PC-9 (cell line): ENCODE data around the gene ABLIM1. TPM values are rescaled to one million over a fixed set of nuclear protein-coding genes. Genes with fewer than 3 reads are reported as not detected.

Experiments used
- BruUV-seq: library from RNA; stranded (reverse); fragments of 400-500 nt; replicated peaks from 2 replicates; lab custom pipeline; 2021; lab: Mats Ljungman, UMichigan
- CTCF ChIA-PET: fragments of 300-600 bp; sonication (Branson Sonifier 250); formaldehyde crosslinking; loops from one replicate; lab custom pipeline; 2022; ENCODE audit warnings: antibody characterized with exemption; lab: Charles Lee
- POLR2A ChIA-PET: fragments of 300-600 bp; sonication (Branson Sonifier 250); formaldehyde crosslinking; loops from one replicate; lab custom pipeline; 2022; ENCODE audit warnings: antibody characterized with exemption; ENCODE audit not compliant: unreplicated experiment; lab: Charles Lee
- DNase-seq, 2 experiments: peaks; one replicate each; pipeline versions ENCODE4 v3.0.0 to v3.0.0-alpha.2; 2015 to 2022; ENCODE audit warnings: mixed read lengths in 1 of 2
- H2AFZ ChIP-seq: fragments of 200-600 bp; sonication (generic); 2 replicates; pipeline ENCODE4 v1.8.1; 2017; ENCODE audit warnings: antibody characterized with exemption
- H3F3A ChIP-seq: fragments of 200-600 bp; sonication (generic); 2 replicates; pipeline ENCODE4 v1.8.1; 2017; ENCODE audit warnings: antibody characterized with exemption, mild to moderate bottlenecking, low read depth; ENCODE audit not compliant: insufficient read depth
- H3K27ac ChIP-seq: fragments of 200-600 bp; sonication (generic); 2 replicates; pipeline ENCODE4 v1.6.1; 2016; ENCODE audit warnings: mixed run types
- H3K27me3 ChIP-seq: fragments of 200-600 bp; sonication (generic); 2 replicates; pipeline ENCODE4 v1.6.1; 2016; ENCODE audit warnings: low read depth, mixed run types; ENCODE audit not compliant: insufficient read depth
- H3K36me3 ChIP-seq: fragments of 200-600 bp; sonication (generic); 2 replicates; pipeline ENCODE4 v1.6.1; 2016; ENCODE audit warnings: low read depth, mixed run types
- H3K4me1 ChIP-seq: fragments of 200-600 bp; sonication (generic); replicated peaks from 2 replicates; pipeline ENCODE4 v1.6.1; 2016; ENCODE audit warnings: mixed run types; ENCODE audit not compliant: insufficient read depth
- H3K4me2 ChIP-seq: fragments of 200-600 bp; sonication (generic); 2 replicates; pipeline ENCODE4 v1.6.1; 2017; ENCODE audit warnings: mixed run types
- H3K4me3 ChIP-seq: fragments of 200-600 bp; sonication (generic); 2 replicates; pipeline ENCODE4 v1.6.1; 2016; ENCODE audit warnings: mixed run types
- H3K79me2 ChIP-seq: fragments of 200-600 bp; sonication (generic); 2 replicates; pipeline ENCODE4 v1.6.1; 2017; ENCODE audit warnings: low read depth, mixed run types
- H3K9me2 ChIP-seq: fragments of 200-600 bp; sonication (generic); 2 replicates; pipeline ENCODE4 v1.8.1; 2017; ENCODE audit warnings: mild to moderate bottlenecking; ENCODE audit not compliant: insufficient read depth
- H3K9me3 ChIP-seq: fragments of 200-600 bp; sonication (generic); 2 replicates; pipeline ENCODE4 v1.8.1; 2016; ENCODE audit warnings: low read depth; ENCODE audit not compliant: insufficient read depth
- H4K20me1 ChIP-seq: fragments of 200-600 bp; sonication (generic); 2 replicates; pipeline ENCODE4 v1.8.1; 2017; ENCODE audit not compliant: insufficient read depth
- EZH2 ChIP-seq: fragments of 200-600 bp; sonication (generic); IDR thresholded peaks from 2 replicates; pipeline ENCODE4 v1.8.0; 2017; ENCODE audit warnings: antibody characterized with exemption, low read depth
- intact Hi-C: fragments of 100-400 bp; cut with micrococcal nuclease; formaldehyde crosslinking; loops from one replicate; pipeline ENCODE4 v1.10.0; 2022; ENCODE audit not compliant: unreplicated experiment
- total RNA-seq: library from RNA; stranded (reverse); gene quantifications from 2 replicates; pipeline ENCODE4 v1.2.3, GENCODE V29; 2021
- TF ChIP-seq, protein P1 (sequence below): fragments of 200-600 bp; sonication (generic); conservative IDR thresholded peaks from 2 replicates; pipeline ENCODE4 v1.6.1; 2017; ENCODE audit warnings: mixed run types, antibody characterized with exemption, mild to moderate bottlenecking, moderate library complexity

The ABLIM1 gene
- total RNA-seq, 1 experiment from 2014 or later, result 68.7 TPM

DNA sequence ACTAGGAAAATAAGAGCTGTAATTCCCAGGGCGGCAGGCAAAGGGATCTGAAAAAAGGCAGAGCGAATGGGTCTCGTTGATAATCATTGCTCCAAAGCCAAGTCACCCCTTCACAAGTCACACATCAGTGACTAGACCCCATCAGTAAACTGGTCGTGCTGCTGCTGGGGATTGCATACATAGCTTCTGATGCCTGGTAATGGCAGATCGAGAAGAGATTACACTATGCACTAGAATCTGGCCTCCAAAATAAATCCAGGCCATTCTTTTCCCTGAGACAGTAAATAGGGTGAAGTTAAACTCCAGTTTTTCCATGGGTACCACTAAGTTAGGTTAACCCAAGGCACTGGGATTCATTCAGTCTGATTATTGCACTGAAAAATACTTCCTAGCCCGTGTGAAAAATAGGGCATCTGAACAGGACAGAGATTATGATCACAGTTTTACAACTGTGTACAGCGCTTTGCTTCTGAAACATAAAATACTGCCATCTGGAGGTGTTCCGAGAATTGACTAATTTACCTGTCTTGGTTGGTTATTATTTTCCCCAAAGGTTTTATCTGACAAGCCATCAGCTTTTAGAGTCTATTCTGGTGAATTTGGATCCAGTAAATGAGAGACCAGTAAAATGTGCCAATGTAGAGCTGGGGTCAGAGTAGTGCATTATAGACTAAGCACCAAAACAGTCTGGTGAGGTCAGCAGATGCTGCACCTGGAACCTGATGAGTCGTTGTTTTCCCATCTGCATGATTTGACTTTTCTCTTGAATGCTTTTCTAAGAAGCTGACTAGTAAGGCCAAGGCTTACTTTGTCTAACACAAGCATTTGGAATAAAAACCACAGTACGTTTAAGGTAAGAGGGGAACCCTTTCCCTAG is 170.9 kb downstream of the ABLIM1 start:
- CTCF ChIA-PET, result interaction anchor here (0.6 to 1.1 kb wide), 7 partner anchors 10 to 318 kb away, joined by 3 to 22 read pairs (median 6); no protein-coding TSS in a partner anchor
- Histone ChIP-seq H3K27ac (peak overlapping the region; percentile 37; the same call in 1 of the 2 replicates), H3F3A (no peaks in the 10 kb centered on the region), H3K9me3 (no peaks in the 10 kb centered on the region), H4K20me1 (no peaks in the 10 kb centered on the region), H3K4me1 (peaks cover 8% of the 10 kb centered on the region), H3K4me2 (no peak overlapping the region), H3K4me3 (no peak overlapping the region), H3K9me2 (no peaks in the 10 kb centered on the region), H3K27me3 (no peaks in the 10 kb centered on the region), H3K79me2 (no peaks in the 10 kb centered on the region), H3K36me3 (no peaks in the 10 kb centered on the region; the same call in 1 of the 2 replicates), H2AFZ (no peak overlapping the region)
- no peak for TF ChIP-seq EZH2
- TF ChIP-seq, protein P1, sequence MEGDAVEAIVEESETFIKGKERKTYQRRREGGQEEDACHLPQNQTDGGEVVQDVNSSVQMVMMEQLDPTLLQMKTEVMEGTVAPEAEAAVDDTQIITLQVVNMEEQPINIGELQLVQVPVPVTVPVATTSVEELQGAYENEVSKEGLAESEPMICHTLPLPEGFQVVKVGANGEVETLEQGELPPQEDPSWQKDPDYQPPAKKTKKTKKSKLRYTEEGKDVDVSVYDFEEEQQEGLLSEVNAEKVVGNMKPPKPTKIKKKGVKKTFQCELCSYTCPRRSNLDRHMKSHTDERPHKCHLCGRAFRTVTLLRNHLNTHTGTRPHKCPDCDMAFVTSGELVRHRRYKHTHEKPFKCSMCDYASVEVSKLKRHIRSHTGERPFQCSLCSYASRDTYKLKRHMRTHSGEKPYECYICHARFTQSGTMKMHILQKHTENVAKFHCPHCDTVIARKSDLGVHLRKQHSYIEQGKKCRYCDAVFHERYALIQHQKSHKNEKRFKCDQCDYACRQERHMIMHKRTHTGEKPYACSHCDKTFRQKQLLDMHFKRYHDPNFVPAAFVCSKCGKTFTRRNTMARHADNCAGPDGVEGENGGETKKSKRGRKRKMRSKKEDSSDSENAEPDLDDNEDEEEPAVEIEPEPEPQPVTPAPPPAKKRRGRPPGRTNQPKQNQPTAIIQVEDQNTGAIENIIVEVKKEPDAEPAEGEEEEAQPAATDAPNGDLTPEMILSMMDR, result no peak
- intact Hi-C loops, result no loop called here
- peak in 1 of 2 experiments; percentile 45 for DNase-seq
- no TSS peak for BruUV-seq
- POLR2A ChIA-PET, result interaction anchor here (0.7 kb wide), 1 partner anchor 656 kb away, joined by 7 read pairs; no protein-coding TSS in a partner anchor

DNA sequence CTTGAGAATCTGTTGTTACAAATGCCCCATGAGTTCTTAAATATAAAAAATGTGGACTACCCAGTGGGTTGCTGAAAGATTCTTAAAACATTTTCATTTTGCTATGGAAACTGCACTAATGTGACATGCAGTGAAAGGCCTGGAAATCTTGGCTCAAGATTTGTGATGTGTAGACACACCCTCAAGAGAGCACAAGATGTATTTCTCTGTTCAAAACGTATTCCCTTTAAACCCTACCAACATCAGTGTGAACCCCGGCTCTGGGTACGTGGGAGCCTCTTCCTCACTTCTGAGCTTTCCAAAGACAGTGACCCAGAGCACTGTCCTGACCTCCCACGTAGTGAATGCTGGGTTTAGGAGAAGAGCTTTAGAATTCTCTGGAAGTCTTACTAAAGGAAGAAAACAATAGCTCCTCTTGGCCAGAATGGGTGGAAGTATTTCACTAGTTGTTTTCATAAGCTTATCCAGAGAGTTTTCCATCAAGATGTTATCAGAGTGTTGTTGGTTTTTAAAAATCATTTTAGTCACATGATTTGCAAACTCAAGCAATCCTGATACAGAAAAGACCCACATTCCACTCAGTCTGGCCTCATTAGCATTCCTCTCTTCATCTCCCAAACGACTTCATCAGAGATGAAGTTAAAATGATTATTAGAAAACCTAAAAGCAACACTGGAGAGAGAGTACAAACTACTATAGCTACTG is 172.2 kb downstream of the ABLIM1 start:
- POLR2A ChIA-PET, result no interaction called here

GRCh38 chr10:114483575-114483974 is 174.5 kb downstream of the ABLIM1 start:
- Histone ChIP-seq H3K4me3 (no peak overlapping the region), H3K79me2 (no peaks in the 10 kb centered on the region), H3K4me1 (peaks cover 8% of the 10 kb centered on the region), H3F3A (no peaks in the 10 kb centered on the region), H3K27ac (no peak overlapping the region), H4K20me1 (no peaks in the 10 kb centered on the region), H3K27me3 (no peaks in the 10 kb centered on the region), H2AFZ (no peak overlapping the region), H3K9me2 (no peaks in the 10 kb centered on the region), H3K4me2 (no peak overlapping the region), H3K9me3 (no peaks in the 10 kb centered on the region), H3K36me3 (no peaks in the 10 kb centered on the region; the same call in 1 of the 2 replicates)
- intact Hi-C loops, result no loop called here
- ChIA-PET CTCF (no interaction called here), POLR2A (no interaction called here)
- no peak for DNase-seq
- no peak for TF ChIP-seq EZH2
- TF ChIP-seq, protein P1, result no peak
- BruUV-seq, result no TSS peak

More for the DNA sequence above, 172.2 kb downstream of the ABLIM1 start:
- intact Hi-C loops, result no loop called here
- H3K79me2 ChIP-seq, result no peaks in the 10 kb centered on the region
- DNase-seq, result no peak
- H3K36me3 ChIP-seq, result no peaks in the 10 kb centered on the region; the same call in 1 of the 2 replicates
- no peaks in the 10 kb centered on the region for H4K20me1 ChIP-seq
- no TSS peak for BruUV-seq
- TF ChIP-seq, protein P1, result no peak
- no peak for TF ChIP-seq EZH2
- no peak overlapping the region for H3K4me2 ChIP-seq
- no peaks in the 10 kb centered on the region for H3K27me3 ChIP-seq
- CTCF ChIA-PET, result no interaction called here
- H3F3A ChIP-seq, result no peaks in the 10 kb centered on the region
- no peak overlapping the region for H2AFZ ChIP-seq
- H3K4me3 ChIP-seq, result no peak overlapping the region
- H3K9me2 ChIP-seq, result no peaks in the 10 kb centered on the region
- no peak overlapping the region for H3K27ac ChIP-seq
- H3K9me3 ChIP-seq, result no peaks in the 10 kb centered on the region
- peaks cover 8% of the 10 kb centered on the region for H3K4me1 ChIP-seq
